Spinal cord (tissue), 10 donors: ENCODE data around the gene HMCN2. TPM values are rescaled to one million over a fixed set of nuclear protein-coding genes. Genes with fewer than 3 reads are reported as not detected.

ENCODE experiments used
- DNase-seq, 6 donors: peaks; one replicate each; pipeline versions ENCODE4 v3.0.0 to v3.0.0-alpha.2; 2013 to 2015; ENCODE audit warnings: low spot score in 6 of 6, low read depth in 4 of 6
- H3K27ac ChIP-seq: one replicate; pipeline ENCODE4 v1.5.1; 2013; ENCODE audit warnings: low read depth, low read length, control low read depth
- H3K27me3 ChIP-seq: one replicate; pipeline ENCODE4 v1.6.1; 2013; ENCODE audit warnings: low read length; ENCODE audit not compliant: control insufficient read depth, insufficient read depth
- H3K36me3 ChIP-seq: one replicate; pipeline ENCODE4 v1.6.1; 2013; ENCODE audit warnings: low read length; ENCODE audit not compliant: control insufficient read depth, insufficient read depth
- H3K4me1 ChIP-seq: one replicate; pipeline ENCODE4 v1.6.1; 2013; ENCODE audit warnings: low read length; ENCODE audit not compliant: control insufficient read depth, insufficient read depth
- H3K4me3 ChIP-seq: one replicate; pipeline ENCODE4 v1.5.1; 2013; ENCODE audit warnings: low read depth, low read length, control low read depth
- H3K9me3 ChIP-seq: one replicate; pipeline ENCODE4 v1.6.1; 2013; ENCODE audit warnings: low read length; ENCODE audit not compliant: control insufficient read depth, insufficient read depth
- WGBS: methylation state at CpG from one replicate; pipeline ENCODE4 v1.1.5; 2013; ENCODE audit warnings: missing lambda C conversion rate; ENCODE audit not compliant: insufficient coverage; 5-methylcytosine and 5-hydroxymethylcytosine counted together
- polyA plus RNA-seq, 2 donors: library from polyadenylated mRNA; unstranded; fragments of 120-200 nt; gene quantifications; one replicate each; pipeline ENCODE4 v1.2.1, GENCODE V29; 2013; ENCODE audit not compliant: insufficient read length in 2 of 2
- total RNA-seq, 2 donors: library from RNA; depleted of rRNA in 1 of 2; stranded (reverse); fragments of 120-200 nt in 1 of 2; fragments of >200 nt in 1 of 2; gene quantifications; one replicate each; pipeline versions ENCODE4 v1.2.3 to v1.2.4, GENCODE V29; 2013 to 2014
- donor health status: healthy.

Gene HMCN2
- total and polyA plus RNA-seq, 4 donors = 0.88 to 5.9 (median 3.5) TPM

DNA sequence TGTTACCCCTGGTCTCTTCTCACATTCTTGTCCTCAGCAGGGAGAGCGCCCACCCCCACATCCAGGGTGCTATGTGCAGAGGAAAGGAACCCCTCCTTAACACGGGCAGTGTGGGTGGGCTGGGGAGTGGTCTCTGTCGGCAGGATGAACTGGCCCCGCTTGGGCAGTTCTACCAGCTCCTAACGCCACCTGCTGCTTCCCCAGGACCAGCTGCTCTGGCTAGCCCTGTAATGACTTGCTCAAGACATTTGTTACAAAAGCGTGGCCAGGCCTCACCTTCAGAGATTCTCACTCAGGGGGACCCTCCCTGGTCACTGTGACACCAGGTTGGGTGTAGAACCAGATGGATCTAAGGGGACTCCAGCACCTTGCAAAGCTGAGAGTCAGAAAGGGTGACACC is 82.4 kb downstream of the HMCN2 start:
- no peak overlapping the region for H3K27ac ChIP-seq
- peaks cover 7% of the 10 kb centered on the region for H3K36me3 ChIP-seq
- 23% methylated on average over 4 of the region's 6 CpGs for WGBS

DNA sequence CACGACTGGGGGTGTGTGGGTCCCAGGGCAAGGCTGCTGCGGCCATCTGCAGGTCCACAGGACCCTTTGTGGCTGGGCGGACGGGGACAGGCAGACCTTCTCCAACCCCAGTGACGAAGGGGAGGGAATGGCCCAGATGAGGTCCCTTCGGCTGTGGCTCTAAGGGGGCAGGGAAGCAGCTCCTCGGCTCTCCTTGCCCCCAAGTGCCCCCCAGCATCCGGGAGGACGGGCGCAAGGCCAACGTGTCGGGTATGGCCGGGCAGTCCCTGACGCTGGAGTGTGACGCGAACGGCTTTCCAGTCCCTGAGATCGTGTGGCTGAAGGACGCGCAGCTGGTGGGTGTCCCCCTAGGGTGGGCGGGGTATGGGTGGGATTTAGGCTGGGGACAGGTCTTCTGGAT is 82.8 kb downstream of the HMCN2 start:
- no peak for DNase-seq
- H3K27me3 ChIP-seq = no peaks in the 10 kb centered on the region
- H3K4me1 ChIP-seq = no peaks in the 10 kb centered on the region
- peaks cover 9% of the 10 kb centered on the region for H3K36me3 ChIP-seq
- no peaks in the 10 kb centered on the region for H3K9me3 ChIP-seq
- no peak overlapping the region for H3K4me3 ChIP-seq
- WGBS = 89% methylated on average over 21 of the region's 21 CpGs
- no peak overlapping the region for H3K27ac ChIP-seq

More for the DNA sequence above, 82.4 kb downstream of the HMCN2 start:
- Histone ChIP-seq H3K9me3 (no peaks in the 10 kb centered on the region), H3K4me1 (no peaks in the 10 kb centered on the region), H3K27me3 (no peaks in the 10 kb centered on the region), H3K4me3 (no peak overlapping the region)
- no peak for DNase-seq

DNA sequence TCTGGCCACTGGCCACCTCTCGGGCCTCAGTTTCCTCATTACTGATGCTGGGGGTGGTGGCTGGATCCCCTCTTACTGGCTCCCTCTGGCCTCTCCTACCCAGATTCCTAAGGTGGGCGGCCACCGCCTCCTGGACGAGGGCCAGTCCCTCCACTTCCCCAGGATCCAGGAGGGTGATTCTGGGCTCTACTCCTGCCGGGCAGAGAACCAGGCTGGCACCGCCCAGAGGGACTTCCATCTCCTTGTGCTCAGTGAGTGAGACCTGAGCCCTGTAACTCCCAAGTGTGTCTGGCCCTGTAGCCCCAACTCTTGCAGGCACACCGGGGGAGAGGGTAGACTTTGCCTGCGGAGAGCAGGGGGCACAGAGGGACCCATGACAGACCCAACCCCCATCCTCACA is 83.3 kb downstream of the HMCN2 start:
- no peaks in the 10 kb centered on the region for H3K9me3 ChIP-seq
- H3K4me3 ChIP-seq = no peak overlapping the region
- WGBS = 83% methylated on average over 6 of the region's 8 CpGs

DNA sequence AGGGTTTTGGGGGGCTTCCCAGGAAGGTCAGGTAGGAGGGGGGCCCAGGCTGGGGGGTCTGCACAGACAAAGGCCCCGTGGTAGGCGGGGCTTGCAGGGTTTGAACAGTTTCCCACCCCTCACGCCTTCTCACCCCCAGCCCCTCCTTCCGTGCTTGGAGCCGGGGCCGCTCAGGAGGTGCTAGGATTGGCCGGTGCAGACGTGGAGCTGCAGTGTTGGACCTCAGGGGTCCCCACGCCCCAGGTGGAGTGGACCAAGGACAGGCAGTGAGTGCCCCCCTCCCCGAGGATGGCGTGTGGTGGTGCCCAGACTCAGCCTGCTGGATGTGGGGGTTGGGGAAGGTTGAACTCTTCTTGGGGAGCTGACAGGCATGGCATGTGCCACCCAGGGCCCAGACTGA is 83.8 kb downstream of the HMCN2 start:
- H3K9me3 ChIP-seq = no peaks in the 10 kb centered on the region

More for the DNA sequence above, 83.3 kb downstream of the HMCN2 start:
- no peak for DNase-seq
- H3K4me1 ChIP-seq = no peaks in the 10 kb centered on the region
- no peaks in the 10 kb centered on the region for H3K27me3 ChIP-seq
- H3K36me3 ChIP-seq = peaks cover 9% of the 10 kb centered on the region
- no peak overlapping the region for H3K27ac ChIP-seq

DNA sequence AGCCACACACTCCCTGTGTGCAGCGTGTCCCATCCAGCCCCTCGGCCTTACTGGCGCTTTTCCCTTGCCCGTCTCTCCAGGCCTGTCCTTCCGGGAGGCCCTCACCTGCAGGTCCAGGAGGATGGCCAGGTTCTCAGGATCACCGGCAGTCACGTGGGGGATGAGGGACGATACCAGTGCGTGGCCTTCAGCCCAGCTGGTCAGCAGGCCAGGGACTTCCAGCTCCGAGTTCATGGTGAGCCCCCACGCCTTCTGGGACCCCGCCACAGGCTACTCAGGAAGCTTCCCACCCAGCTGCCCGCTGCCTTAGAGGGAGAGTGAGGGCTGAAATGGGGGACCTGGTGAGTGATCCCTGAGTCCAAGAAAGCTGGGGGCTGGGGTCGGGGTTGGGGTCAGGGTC is 85.8 kb downstream of the HMCN2 start:
- H3K4me3 ChIP-seq = no peak overlapping the region
- H3K36me3 ChIP-seq = peaks cover 17% of the 10 kb centered on the region
- no peak overlapping the region for H3K27ac ChIP-seq
- no peaks in the 10 kb centered on the region for H3K9me3 ChIP-seq
- H3K4me1 ChIP-seq = no peaks in the 10 kb centered on the region
- H3K27me3 ChIP-seq = no peaks in the 10 kb centered on the region
- WGBS = 91% methylated on average over 11 of the region's 14 CpGs
- DNase-seq = no peak

More for the DNA sequence above, 83.8 kb downstream of the HMCN2 start:
- H3K4me1 ChIP-seq = no peaks in the 10 kb centered on the region
- DNase-seq = no peak
- H3K36me3 ChIP-seq = peaks cover 9% of the 10 kb centered on the region
- no peak overlapping the region for H3K27ac ChIP-seq
- 77% methylated on average over 8 of the region's 11 CpGs for WGBS
- H3K4me3 ChIP-seq = no peak overlapping the region
- no peaks in the 10 kb centered on the region for H3K27me3 ChIP-seq

DNA sequence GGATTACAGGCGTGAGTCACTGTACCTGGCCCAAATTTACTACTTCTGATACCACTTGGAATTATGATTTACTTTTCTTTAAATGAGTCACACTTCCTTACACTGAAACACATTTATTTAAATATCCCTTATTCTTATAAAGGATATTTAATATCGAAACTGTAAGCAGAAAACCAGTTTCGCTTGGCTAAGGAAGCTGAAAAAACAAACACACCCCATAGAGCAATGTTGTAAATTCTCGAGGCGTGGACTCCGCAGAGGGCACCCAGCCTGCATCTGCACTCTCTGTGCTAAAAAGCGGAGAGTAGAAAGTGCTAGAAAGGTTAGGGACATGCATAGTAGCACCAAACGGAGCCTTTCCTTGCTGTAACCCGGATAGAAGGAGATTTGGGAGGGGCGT is 86.5 kb downstream of the HMCN2 start:
- Histone ChIP-seq H3K36me3 (peaks cover 17% of the 10 kb centered on the region), H3K27ac (no peak overlapping the region), H3K4me1 (no peaks in the 10 kb centered on the region), H3K9me3 (no peaks in the 10 kb centered on the region), H3K4me3 (no peak overlapping the region), H3K27me3 (no peaks in the 10 kb centered on the region)
- DNase-seq = no peak
- 91% methylated on average over 4 of the region's 10 CpGs for WGBS

DNA sequence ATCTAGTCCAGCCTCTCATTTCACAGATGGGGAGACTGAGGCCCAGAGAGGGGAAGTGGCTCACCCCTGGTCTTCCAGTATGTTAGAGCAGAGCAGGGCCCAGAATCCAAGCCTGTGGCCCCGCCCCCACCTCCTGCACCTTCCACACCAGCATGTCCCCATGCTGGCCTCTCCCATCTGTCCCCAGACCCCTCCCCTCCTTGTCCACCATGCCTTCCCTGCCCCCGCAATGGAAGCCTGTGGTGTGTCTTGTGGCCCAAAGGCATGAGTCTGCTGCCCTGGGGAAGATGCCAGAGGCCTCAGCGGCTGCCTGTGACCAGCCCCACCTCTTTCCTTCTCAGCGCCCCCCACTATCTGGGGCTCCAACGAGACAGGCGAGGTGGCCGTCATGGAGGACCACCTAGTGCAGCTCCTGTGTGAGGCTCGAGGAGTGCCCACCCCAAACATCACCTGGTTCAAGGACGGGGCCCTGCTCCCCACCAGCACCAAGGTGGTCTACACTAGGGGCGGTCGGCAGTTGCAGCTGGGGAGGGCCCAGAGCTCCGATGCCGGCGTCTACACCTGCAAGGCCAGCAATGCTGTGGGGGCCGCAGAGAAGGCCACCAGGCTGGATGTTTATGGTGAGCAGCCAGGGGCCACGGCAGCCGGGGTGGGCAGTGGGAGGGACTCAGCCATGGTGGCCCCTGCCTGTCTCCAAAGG is 87.2 kb downstream of the HMCN2 start:
- Histone ChIP-seq H3K4me3 (no peak overlapping the region), H3K36me3 (peaks cover 17% of the 10 kb centered on the region), H3K4me1 (no peaks in the 10 kb centered on the region), H3K27ac (no peak overlapping the region), H3K9me3 (no peaks in the 10 kb centered on the region), H3K27me3 (no peaks in the 10 kb centered on the region)
- 86% methylated on average over 17 of the region's 17 CpGs for WGBS
- DNase-seq = no peak

DNA sequence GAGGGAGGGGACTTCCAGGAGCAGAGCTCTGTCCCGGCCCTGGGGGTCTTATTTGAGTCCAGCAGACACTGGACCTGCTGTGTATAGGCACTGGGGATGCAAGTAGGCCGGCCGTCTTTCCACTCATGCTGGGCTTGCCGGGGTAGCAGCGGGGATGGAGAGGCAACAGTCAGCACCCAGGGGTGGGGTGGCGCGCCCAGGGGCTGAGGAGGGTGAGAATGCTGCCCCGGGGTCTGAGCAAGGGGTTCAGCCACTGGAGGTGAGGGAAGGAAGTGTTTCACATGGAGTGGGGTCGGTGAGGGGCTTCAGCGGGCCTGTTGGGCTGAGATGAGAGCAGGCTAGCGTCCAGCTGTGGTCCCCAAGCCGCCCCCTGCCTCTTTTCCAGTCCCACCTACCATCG is 88.8 kb downstream of the HMCN2 start:
- no peaks in the 10 kb centered on the region for H3K27me3 ChIP-seq
- peaks cover 20% of the 10 kb centered on the region for H3K36me3 ChIP-seq
- no peak for DNase-seq
- whole genome bisulfite sequencing = 88% methylated on average over 10 of the region's 13 CpGs
- no peaks in the 10 kb centered on the region for H3K9me3 ChIP-seq
- H3K27ac ChIP-seq = no peak overlapping the region
- no peaks in the 10 kb centered on the region for H3K4me1 ChIP-seq
- no peak overlapping the region for H3K4me3 ChIP-seq

DNA sequence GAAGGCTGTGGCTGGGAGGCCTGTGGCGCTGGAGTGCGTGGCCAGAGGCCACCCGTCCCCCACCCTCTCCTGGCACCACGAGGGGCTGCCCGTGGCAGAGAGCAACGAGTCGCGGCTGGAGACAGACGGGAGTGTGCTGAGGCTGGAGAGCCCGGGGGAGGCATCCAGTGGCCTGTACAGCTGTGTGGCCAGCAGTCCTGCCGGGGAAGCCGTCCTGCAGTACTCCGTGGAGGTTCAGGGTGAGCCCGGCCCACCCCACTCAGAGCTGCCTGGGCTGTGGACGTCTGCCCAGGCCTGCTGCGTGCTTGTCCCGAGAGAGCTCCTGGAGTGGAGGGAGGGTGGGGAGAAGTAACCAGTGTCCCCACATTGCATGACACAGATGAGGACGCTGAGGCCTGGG is 89.2 kb downstream of the HMCN2 start:
- Histone ChIP-seq H3K27me3 (no peaks in the 10 kb centered on the region), H3K36me3 (peaks cover 20% of the 10 kb centered on the region), H3K9me3 (no peaks in the 10 kb centered on the region), H3K4me3 (no peak overlapping the region), H3K27ac (no peak overlapping the region), H3K4me1 (no peaks in the 10 kb centered on the region)
- WGBS = 84% methylated on average over 18 of the region's 18 CpGs
- DNase-seq = no peak

DNA sequence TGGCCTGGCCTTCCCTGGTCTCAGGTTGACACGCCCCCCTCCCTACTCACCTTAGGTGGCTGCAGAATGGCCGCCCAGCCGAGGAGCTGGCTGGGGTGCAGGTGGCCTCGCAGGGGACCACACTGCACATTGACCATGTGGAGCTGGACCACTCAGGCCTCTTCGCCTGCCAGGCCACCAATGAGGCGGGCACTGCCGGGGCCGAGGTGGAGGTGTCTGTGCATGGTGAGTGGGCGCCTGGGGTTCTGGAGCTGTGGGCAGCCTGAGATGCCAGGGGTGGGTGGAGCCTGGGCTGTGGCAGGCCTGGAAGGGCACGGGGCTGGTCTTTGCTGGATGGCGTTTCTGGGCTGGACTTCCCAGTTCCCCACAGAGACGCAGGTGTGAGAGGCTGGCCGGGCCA is 90.5 kb downstream of the HMCN2 start:
- H3K4me3 ChIP-seq = no peak overlapping the region
- no peak for DNase-seq
- no peaks in the 10 kb centered on the region for H3K4me1 ChIP-seq
- no peak overlapping the region for H3K27ac ChIP-seq
- peaks cover 20% of the 10 kb centered on the region for H3K36me3 ChIP-seq
- H3K27me3 ChIP-seq = no peaks in the 10 kb centered on the region
- WGBS = 87% methylated on average over 13 of the region's 13 CpGs
- no peaks in the 10 kb centered on the region for H3K9me3 ChIP-seq
